HG03432 (cell line): Measurements from ENCODE around the gene SYT17.

Experiments used
- ATAC-seq: cut with Tn5 transposase; IDR thresholded peaks from one replicate; pipeline ENCODE4 v1.9.1; 2021; ENCODE audit warnings: mild to moderate bottlenecking, moderate library complexity; ENCODE audit not compliant: unreplicated experiment

The SYT17 gene

DNA sequence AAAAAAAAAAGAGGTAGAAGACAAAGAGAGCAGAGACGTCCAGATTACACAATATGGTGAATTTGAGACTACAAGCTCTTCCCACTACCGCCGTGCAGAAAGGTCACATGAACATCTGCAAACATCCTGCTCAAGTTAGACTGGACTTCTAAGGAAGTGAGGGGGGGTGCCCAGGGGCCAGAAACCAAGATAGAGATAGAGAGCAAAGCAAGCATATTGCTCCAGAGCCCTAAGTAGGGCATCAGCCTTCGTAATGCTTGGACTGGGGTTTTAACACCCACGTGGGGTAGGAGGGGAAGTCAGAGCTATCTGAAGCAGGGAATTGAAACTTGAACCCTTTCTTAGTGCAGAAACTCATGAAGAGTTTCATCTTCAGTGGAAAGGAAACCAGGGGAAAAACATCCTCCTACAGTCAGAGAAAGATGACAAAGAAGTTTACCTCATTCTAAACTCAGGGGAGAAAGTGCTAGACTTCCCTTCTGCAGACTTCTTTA lies 126.2 kb downstream of the SYT17 start:
- peak; percentile 80 for ATAC-seq

DNA sequence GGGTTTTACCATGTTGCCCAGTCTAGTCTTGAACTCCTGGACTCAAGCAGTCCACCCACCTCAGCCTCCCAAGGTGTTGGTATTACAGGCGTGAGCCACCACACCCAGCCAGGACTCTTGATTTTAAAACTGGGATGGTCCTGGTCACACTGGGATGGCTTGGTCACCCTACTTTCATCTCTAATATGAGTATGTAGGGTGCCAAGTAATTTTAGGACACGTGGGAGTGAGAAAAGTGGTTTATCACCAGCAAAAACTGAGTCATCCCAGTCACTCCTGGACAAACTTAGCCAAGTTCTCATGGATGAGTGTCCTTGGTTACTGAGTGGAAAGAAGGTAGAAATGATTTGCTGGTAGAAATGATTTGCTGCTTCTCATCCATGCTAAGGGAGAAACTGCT lies 127.4 kb downstream of the SYT17 start:
- no peak for ATAC-seq

DNA sequence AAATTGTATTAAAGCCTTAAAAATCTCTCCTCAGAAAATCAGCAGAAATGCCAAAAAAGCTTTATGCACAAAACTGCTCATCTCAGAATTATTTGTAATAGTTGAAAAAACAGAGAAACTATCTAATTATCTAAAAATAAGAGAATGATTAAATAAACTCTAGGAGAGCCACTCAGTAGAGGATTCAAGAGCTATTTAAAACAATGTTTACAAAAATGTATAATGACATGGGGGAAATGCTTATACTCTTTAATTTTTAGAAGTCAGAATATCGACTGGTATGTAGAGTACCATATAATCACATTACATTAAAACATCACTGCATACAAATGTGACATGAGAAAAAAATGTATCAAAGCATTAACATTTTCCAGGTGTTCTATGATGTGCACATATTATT lies 129.4 kb downstream of the SYT17 start:
- ATAC-seq, result no peak

DNA sequence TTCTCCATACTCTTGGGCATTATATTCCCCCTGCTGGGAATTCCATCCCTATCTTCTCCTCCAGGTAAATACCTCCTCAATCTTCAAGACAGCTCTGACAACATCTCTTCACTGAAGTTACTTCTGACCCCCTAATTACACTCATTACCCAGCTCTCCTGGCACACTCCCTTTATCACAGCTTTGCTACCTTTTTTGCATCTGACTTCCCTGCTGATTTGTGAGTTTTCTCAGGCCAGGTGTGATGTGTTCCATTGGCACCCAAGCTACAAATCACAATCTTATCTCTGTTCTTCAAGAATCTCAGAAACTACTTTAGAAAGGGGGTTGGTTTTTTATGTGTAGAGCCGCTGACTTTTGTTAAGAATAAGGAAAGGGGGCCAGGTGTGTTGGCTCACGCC lies 131.5 kb downstream of the SYT17 start:
- no peak for ATAC-seq

DNA sequence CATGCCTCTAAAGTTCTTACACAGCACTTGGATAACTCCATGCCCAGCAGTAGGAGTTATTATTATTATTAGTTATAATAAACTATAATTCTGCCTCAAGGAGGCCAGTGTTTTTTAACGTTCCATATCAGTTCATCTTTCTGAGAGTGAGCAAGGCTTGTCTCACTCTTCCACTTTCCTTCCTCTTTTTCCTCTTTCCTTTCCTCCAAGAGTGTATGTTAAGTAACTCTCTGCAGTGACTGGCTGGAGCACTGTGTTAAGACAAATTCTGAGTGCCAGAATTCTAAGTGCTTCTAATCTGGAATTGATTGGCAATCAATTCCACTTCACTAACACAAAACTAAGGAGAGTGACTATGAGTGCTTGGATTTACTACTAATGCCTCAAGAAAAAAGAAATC lies 133.9 kb downstream of the SYT17 start:
- no peak for ATAC-seq

DNA sequence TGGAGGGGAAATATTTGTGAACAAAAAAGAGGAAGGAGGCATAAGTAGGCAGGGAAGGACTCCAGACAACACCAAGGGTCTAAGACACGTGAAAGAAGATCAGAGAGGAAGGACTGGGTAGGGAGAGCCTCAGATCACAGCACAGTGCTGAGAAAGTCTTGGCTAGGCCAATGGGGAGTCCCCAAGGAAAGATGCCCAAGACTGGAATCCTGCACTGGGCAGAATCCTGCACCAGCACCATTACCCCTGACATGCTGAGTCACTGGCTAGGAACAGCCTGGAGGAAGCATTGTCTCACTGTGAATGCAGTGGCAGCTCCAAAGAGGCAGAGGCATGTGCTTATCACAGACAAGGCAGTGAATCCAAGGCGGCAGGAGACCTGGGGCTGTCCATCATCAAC lies 136.7 kb downstream of the SYT17 start:
- ATAC-seq, result no peak

DNA sequence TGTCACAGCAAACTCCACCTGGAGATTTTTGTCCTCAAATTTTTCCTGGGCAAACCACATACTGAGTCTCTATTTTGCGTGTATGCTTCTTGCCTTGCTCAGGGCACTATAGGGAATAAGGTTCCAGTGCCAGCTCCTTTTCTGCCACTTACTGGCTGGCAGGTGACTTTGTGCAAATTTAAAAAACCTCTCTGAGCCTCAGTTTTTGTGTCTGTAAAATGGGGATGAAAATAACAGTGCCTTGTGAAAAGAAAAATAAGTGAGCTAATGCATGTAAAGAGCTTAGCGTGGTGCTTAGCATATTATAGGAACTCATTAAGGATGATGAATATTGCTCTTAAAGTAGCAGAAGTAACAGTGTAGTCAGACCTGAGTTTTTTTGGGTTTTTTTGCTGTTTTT lies 137.4 kb downstream of the SYT17 start:
- ATAC-seq, result no peak

DNA sequence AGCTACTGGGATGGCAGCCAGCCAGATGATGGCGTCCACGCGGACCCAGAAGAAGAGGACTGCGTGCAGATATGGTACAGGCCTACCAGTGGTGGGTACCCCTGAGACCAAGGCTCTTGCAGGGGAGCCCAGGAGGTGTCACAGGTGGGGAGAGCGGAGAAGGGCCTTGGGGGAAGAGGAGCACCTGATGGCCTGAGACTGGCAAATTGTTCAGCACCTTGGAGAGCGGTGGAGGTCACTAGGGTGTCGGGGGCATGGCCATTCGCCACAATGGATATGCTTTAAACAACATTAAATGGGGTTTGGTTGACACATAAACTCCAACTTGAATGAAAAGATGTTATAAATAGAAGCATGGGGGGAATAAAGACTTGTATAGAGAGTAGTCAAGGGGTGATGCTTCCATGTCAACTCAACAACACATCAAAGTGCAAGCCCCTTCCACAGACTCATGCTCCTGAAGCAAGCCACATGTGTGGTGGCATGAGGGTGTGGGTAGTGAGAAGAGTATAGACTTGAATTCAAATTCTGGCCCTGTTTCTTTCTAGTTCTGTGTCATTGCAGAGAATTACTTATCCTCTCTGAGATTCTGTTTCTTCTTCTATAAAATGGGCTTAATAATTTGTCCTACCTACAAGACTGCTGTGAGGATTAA lies 139.7 kb downstream of the SYT17 start:
- no peak for ATAC-seq

DNA sequence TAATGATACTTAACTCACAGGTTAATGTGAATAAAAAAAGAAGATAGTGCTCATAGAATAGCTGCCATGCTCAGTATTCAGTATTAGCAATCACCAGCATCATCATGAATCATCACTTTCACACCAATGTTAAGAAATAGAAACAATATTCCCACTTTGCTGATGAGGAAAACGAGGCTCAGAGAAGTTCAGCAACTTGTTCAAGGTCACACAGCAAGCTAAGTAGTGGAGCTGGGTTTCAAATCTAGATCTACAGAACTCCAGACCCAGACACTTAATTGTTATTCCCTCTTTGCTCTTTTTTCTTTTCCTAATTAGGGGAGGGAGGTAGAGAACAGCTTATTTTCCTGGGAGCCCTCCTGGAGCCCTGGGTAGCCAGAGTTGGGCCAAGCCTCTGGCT lies 140.4 kb downstream of the SYT17 start:
- ATAC-seq, result no peak

DNA sequence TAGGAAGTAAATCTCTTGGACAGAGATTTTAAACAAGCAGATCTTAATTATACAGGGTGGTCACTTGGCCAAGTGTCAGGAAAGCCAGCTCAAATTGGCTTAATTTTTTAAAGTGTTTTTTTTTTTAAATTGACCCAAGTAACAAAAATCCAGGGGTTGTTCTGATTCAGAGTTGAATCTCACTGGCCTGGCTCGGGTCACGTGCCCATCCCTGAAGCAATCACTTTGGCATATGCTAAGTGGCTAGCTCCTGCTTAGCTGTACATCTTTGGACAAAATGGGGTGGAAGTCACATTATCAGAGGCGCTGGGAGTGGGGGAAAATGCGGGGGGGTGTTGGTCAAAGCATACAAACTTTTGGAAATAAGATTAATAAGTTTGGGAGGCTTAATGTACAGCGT lies 141.1 kb downstream of the SYT17 start:
- ATAC-seq, result no peak

DNA sequence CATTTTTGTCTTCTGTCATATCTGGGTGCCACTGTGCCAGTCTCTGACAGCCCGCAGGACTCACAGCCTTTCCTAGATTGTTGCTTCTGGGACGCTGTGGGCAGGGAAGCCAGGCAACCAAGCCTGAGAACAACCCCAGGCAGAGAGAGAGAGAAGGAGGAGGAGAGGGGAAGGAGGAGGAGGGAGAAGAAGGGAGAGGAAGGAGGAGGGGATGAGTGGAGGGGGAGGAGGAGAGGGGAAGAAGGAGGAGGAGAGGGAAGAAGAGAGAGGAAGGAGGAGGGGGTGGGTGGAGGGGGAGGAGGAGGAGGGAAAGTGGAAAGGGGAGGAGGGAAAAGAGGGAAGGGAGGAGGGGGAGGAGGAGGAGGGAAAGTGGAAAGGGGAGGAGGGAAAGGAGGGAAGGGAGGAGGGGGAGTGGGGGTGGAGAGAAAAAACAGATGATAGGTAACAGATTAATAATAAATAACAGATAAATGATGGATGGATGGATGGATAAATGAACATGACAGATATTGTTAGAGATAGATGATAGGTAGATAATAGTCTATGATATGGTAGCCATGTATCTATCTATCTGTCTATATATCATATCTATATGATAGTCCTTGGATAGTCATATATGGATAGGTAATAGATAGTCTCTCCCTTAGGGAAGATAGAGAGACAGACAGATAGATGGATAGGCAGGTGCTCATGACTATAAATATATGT lies 146.8 kb downstream of the SYT17 start:
- no peak for ATAC-seq

DNA sequence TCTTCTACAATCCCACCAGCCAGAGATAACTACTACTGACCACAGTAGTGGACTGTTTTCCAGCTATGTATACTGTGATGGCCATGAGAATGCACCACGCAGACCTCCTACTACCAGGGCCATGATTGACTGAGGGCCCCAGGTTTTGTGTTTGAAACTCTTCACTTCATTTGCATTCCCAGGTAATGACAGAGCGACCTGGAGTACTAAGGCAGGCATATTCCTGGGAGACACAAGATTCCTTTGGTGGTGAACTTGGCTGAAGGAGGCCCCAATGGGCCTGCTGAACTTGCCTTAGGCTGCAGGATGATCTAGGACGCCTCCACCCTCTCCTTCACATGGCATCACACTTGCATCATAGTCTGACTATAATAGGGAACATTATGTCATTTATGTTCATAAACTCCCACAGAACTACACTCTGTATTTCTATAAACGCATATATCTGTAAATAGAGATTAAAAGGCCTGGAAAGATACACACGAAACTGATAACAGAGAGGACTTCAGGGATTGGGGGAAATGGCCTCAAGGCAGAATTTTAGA lies 147.9 kb downstream of the SYT17 start:
- ATAC-seq, result no peak

DNA sequence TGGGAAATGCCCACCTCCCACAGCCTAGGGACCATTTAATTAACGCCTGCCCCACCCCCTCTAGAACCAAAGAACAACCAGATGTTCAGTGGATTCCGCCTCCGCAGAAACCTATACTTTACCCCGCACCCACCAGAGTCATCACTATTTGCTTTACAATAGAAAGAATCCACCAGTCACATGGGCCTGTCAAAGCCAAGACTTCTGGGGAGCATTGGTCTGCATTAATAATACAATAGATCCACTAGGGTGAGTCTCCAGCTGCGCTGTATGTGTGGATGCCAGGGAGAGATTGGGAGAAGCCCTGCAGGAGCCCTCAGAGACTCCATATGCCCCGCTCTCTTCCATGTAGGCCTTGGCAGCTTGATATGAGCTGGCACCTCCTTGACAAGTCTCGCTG lies 148.8 kb downstream of the SYT17 start:
- no peak for ATAC-seq
